ENCODE measurements around the gene DELE1.

DELE1 gene

DNA sequence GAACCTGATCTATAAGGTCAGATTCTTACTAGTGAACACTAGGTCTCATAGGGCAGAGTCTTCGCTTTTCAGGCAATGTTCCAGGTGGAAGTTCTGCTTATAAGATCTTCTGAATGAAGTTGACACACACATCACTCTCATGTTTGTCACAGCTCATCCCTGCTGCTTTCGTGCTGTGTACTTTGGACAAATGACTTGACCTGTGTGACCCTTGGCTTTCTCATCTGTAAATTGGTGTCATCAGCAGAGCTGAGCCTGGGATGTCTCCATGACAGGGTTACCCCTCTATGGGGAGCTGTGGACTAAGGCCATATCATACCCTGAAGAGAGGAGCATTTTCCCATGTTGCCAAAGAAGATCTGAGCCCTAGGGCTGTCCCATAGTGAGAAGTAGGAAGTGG lies 2.8 kb downstream of the DELE1 start:
- DNase-seq (ENCODE audit: low read depth) = no peak

DNA sequence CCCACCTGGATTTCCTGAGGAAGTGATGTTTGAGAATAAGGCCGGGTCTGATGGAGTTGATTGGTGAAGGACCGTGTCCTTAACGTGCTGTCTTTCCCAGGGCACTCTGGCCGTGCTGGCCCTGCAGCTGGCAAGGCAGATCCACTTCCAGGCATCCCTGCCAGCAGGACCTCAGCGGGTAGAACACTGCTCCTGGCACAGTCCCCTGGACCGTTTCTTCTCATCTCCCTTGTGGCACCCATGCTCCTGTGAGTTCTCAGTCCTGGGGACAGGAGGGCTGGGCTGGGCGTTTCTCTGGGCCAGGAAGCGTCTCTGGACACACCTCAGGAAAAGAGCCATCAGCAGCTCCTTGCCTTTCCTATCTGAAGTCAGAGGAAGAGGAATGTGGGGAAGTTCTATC lies 4.4 kb downstream of the DELE1 start:
- no peak for DNase-seq (ENCODE audit: low read depth)

GRCh38 chr5:141929398-141930058 lies 5.9 kb downstream of the DELE1 start:
- DNase-seq (ENCODE audit: low read depth) = no peak

DNA sequence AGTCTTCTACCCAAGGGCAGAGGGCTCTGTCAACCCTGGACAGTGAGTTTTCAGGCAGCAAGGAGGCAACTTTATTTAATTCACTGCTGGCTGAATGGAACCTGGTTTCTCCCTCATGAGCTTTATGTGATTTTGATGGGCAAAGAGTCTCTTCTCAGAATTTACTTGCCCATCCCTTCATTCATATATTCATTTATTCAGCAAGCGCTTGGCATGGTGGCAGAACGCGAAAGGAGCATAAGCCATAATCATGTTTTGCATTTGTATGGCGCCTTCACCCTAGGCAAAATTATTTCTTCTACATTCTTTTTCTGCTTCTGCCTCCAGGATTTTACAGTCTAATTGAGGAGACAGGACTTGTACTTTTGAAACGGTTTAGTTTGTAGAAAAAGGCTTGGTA lies 8.0 kb downstream of the DELE1 start:
- no peak for DNase-seq (ENCODE audit: low read depth)

- no peak for DNase-seq (ENCODE audit: low read depth)
Measured at GRCh38 chr5:141933151-141933550, 9.5 kb downstream of the DELE1 start.

GRCh38 chr5:141934099-141934844 lies 10.6 kb downstream of the DELE1 start:
- DNase-seq (ENCODE audit: low read depth) = no peak

GRCh38 chr5:141935538-141935937 lies 11.9 kb downstream of the DELE1 start:
- no peak for DNase-seq (ENCODE audit: low read depth)

DNA sequence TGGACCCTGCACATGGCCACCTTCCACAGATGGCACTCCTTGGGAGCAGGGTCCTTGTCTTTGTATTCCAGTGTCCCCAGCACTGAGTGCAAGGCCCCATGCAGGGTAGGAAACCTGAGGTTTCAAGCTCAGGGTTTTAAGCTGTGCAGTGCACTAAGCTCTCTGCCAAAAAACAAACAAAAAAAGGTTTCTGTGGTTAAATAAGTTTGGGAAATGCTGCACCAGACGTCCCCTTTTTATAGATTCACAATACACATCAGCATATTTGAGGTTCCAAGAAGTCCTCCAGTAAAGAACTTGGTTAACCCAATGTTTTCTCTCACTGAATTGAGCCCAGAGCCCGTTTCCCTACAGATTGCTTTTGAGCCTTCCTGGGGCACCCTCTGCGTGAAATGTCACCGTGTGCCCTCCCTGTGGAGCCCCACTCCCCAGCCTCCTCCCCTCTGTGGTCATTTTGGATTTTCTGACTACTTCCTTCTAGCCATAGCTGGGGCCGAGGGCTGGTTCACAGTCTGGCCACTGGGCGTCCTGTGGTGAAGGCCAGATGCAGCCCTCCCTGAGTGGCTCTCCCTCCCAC lies 17.1 kb downstream of the DELE1 start:
- DNase-seq (ENCODE audit: low read depth) = peak; percentile 41

GRCh38 chr5:141941307-141941706 lies 17.6 kb downstream of the DELE1 start:
- peak; percentile 26 for DNase-seq (ENCODE audit: low read depth)

- DNase-seq (ENCODE audit: low read depth) = no peak
Measured at GRCh38 chr5:141941779-141942178, 18.1 kb downstream of the DELE1 start.

GRCh38 chr5:141942185-141942857 lies 18.6 kb downstream of the DELE1 start:
- no peak for DNase-seq (ENCODE audit: low read depth)

GRCh38 chr5:141944076-141944475 lies 20.4 kb downstream of the DELE1 start:
- DNase-seq (ENCODE audit: low read depth) = no peak

DNA sequence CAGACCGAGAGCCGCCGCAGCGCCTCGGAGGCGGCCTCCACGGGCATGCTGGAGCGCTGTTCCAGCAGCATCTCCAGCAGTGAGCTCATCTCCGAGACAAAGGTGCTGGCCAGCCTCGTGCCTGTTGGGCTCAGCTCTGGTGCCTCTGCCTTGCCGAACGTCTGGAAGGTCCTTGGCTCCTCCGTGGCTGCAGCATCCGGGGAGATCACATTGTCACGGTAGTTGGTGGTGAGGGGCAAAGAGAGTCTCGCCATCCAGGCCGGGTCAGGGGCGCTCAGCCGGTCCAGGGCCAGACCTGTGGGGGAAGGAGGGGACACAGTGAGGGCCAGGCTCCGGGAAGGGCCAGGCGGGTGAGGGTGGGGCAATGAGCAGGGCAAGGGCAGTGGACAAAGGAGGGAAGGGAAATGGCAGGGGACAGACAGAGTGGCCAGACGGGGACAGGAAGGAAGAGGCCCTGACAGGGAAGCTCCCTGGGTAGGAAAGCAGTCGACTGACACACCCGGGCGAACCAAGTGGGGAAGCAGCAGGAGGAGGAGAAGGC lies 21.9 kb downstream of the DELE1 start:
- DNase-seq (ENCODE audit: low read depth) = no peak

GRCh38 chr5:141947316-141947715 lies 23.6 kb downstream of the DELE1 start:
- DNase-seq (ENCODE audit: low read depth) = no peak

- DNase-seq (ENCODE audit: low read depth) = no peak
Measured at GRCh38 chr5:141948812-141949211, 25.1 kb downstream of the DELE1 start.

DNA sequence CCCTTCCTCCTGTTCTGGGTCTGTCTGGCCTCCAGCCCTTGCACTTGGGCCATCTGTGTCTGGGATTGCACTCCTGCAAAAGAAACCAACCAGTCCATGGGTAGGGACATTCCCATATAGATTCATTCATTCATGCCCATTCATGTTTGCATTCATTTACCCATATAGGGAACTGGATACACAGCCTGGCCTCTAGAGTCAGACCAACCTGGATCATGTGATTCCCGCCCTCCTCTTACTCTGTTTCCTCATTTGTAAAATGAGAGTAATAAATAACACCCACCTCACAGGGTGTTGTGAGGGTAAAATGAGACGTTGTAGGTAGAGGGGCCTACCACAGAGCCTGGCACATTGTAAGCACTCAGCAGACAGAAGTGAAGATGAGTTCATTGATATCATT lies 25.8 kb downstream of the DELE1 start:
- DNase-seq (ENCODE audit: low read depth) = no peak

GRCh38 chr5:141950207-141951005 lies 26.7 kb downstream of the DELE1 start:
- DNase-seq (ENCODE audit: low read depth) = no peak

DNA sequence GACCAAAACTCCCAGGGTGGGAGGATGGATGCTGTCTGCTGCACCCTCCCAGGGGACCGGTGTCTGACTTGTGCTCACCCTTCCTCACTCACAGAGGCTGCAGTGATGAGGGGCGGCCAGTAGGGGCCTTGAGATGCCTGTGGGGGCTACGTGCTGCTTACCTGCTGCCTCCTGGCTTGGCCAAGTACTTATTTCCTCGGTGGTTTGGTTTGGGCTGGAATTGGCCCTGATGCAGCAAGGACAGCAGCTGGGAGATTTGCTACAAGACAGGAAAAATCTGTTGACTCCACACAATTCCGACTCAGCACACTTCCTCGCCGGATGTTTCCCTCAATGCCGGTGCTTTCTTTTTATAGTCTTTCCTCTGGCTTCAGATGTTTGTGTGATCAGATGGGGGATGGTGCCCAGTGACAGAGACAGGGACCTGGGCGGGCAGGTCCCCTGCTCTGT lies 27.7 kb downstream of the DELE1 start:
- no peak for DNase-seq (ENCODE audit: low read depth)

DNA sequence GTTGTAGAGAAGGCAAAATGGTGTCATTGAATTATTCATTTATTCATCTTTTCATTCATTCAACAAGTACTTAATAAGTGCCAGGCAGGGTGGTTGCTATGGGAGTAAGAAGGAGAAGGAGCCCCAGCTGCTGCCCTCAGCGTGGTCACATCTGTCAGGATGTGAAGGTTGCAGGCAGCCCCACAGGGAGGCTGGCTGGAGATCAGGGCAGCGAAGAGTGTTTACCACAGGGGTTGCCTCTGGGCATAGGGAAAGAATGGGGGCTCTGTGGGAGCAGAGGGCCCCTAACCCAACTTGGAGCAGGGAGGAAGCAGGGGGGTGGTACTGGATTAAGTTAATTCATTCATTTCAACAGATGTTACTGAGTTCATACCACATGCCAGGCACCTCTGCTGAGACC lies 28.3 kb downstream of the DELE1 start:
- DNase-seq (ENCODE audit: low read depth) = no peak

DNA sequence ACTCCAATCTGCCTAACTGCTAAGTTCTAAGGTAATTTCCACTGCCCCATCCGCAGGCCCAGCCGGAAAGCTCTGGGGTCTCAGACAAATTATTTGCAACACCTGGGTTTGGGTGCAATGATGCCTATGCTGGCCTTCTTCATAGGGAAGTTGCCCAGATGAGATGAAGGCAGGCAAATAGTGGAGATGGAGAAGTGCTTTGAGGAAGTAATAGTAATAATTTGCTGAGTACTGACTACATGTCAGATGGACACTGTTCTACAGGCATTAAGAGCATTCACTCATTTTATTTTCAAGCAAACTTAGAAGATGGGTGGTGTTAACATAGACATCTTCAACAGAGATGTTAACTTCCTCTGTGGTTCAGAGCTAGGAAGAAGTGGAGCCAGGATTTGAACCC lies 30.5 kb downstream of the DELE1 start:
- DNase-seq (ENCODE audit: low read depth) = no peak

DNA sequence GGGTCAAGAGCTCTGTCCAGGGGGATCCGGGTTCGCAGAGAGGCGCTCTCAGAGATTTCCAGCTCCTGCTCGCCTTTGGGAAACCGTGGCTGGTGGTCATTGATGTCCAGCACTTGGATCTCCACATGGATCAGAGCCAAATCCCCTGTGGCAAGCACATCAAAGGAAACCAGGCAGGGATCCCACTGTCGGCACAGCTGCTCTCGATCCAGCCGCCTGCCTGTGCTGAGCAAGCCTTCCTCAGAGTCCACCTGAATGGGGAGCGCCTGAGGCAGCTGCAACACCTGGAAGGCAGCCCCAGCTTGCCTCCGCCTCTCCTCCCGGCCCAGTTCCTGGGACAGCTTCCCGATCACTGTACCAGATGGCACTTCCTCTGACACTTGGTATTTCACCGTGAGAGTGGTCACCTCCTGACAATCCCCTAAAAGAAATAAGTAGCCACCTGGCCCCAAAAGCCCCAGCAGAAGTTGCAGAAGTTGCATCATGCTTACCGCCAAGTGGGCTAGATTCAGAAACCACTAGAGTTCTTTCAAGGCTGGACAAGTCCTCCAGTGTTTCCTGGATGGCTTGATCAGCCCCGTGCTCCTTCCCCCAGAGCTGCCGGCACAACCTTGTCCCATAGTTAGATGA lies 33.8 kb downstream of the DELE1 start:
- no peak for DNase-seq (ENCODE audit: low read depth)
